ENCODE results near the gene PTPN1. TPM values are rescaled to one million over a fixed set of nuclear protein-coding genes. Genes with fewer than 3 reads are reported as not detected.

The PTPN1 gene
- polyA plus RNA-seq, 1 experiment: 16.2 TPM

- H3K36me3 ChIP-seq (ENCODE audit: control insufficient read depth, insufficient read depth, low read length): peaks cover 12% of the 10 kb centered on the region
- ChIA-PET POLR2A (no interaction called here), CTCF (interaction anchor here (0.8 to 7.0 kb wide), 5 partner anchors 17 to 105 kb away, joined by 3 to 83 read pairs (median 5); no protein-coding TSS in a partner anchor)
- TF ChIP-seq CTCF (IDR thresholded peaks at IDR 0.05; ENCODE audit: insufficient read depth, low read depth, low read length): no peak
- no peak for DNase-seq (ENCODE audit: low read depth)
- no peak overlapping the region for H3K4me3 ChIP-seq (ENCODE audit: low read depth, low read length)
- H3K27me3 ChIP-seq (ENCODE audit: control insufficient read depth, insufficient read depth, low read length): no peaks in the 10 kb centered on the region
Measured at GRCh38 chr20:50571466-50571865, 61.3 kb downstream of the PTPN1 start.

- ChIA-PET CTCF (interaction anchor here (0.5 to 7.0 kb wide), 12 partner anchors 12 to 399 kb away, joined by 3 to 83 read pairs (median 3); partner anchors contain the start of gene PTPN1), POLR2A (interaction anchor here (0.6 kb wide), 1 partner anchor 296 kb away, joined by 3 read pairs; no protein-coding TSS in a partner anchor)
- Histone ChIP-seq H3K36me3 (ENCODE audit: control insufficient read depth, insufficient read depth, low read length) (peaks cover 19% of the 10 kb centered on the region), H3K4me3 (ENCODE audit: low read depth, low read length) (no peak overlapping the region), H3K27me3 (ENCODE audit: control insufficient read depth, insufficient read depth, low read length) (no peaks in the 10 kb centered on the region)
- no peak for TF ChIP-seq CTCF (IDR thresholded peaks at IDR 0.05; ENCODE audit: insufficient read depth, low read depth, low read length)
- no peak for DNase-seq (ENCODE audit: low read depth)
Measured at GRCh38 chr20:50572938-50573777, 63.0 kb downstream of the PTPN1 start.

GRCh38 chr20:50574108-50574507 is 63.9 kb downstream of the PTPN1 start:
- no peaks in the 10 kb centered on the region for H3K27me3 ChIP-seq (ENCODE audit: control insufficient read depth, insufficient read depth, low read length)
- ChIA-PET POLR2A (no interaction called here), CTCF (interaction anchor here (0.5 to 7.0 kb wide), 9 partner anchors 13 to 400 kb away, joined by 3 to 83 read pairs (median 3); no protein-coding TSS in a partner anchor)
- H3K36me3 ChIP-seq (ENCODE audit: control insufficient read depth, insufficient read depth, low read length): peaks cover 20% of the 10 kb centered on the region
- no peak for TF ChIP-seq CTCF (IDR thresholded peaks at IDR 0.05; ENCODE audit: insufficient read depth, low read depth, low read length)
- DNase-seq (ENCODE audit: low read depth): no peak
- no peak overlapping the region for H3K4me3 ChIP-seq (ENCODE audit: low read depth, low read length)

- H3K36me3 ChIP-seq (ENCODE audit: control insufficient read depth, insufficient read depth, low read length): peaks cover 21% of the 10 kb centered on the region
- POLR2A ChIA-PET: no interaction called here
- CTCF ChIA-PET: interaction anchor here (0.9 to 7.0 kb wide), 11 partner anchors 10 to 388 kb away, joined by 3 to 83 read pairs (median 8); no protein-coding TSS in a partner anchor
- DNase-seq (ENCODE audit: low read depth): no peak
- TF ChIP-seq CTCF (IDR thresholded peaks at IDR 0.05; ENCODE audit: insufficient read depth, low read depth, low read length): no peak
- H3K27me3 ChIP-seq (ENCODE audit: control insufficient read depth, insufficient read depth, low read length): no peaks in the 10 kb centered on the region
- no peak overlapping the region for H3K4me3 ChIP-seq (ENCODE audit: low read depth, low read length)
Measured at GRCh38 chr20:50574586-50574985, 64.4 kb downstream of the PTPN1 start.
